KG1 (cell line): ENCODE data around the gene MC3R.

Experiments
- DNase-seq: peaks from one replicate; lab custom pipeline; 2025; lab: John Stamatoyannopoulos, UW

MC3R gene

GRCh38 chr20:56249956-56250355 lies 1.4 kb downstream of the MC3R start:
- no peak for DNase-seq

- DNase-seq, result no peak
Observed at GRCh38 chr20:56257604-56258003, 9.1 kb downstream of the MC3R start.

GRCh38 chr20:56259948-56260347 lies 11.4 kb downstream of the MC3R start:
- DNase-seq, result no peak

- DNase-seq, result no peak
Observed at GRCh38 chr20:56268536-56268935, 20.0 kb downstream of the MC3R start.

GRCh38 chr20:56271974-56272373 lies 23.4 kb downstream of the MC3R start:
- no peak for DNase-seq

- no peak for DNase-seq
Observed at GRCh38 chr20:56273491-56273890, 25.0 kb downstream of the MC3R start.

GRCh38 chr20:56274156-56274555 lies 25.6 kb downstream of the MC3R start:
- no peak for DNase-seq

- DNase-seq, result no peak
Observed at GRCh38 chr20:56278196-56278595, 29.7 kb downstream of the MC3R start.

GRCh38 chr20:56285496-56285895 lies 37.0 kb downstream of the MC3R start:
- no peak for DNase-seq

- no peak for DNase-seq
Observed at GRCh38 chr20:56289652-56290051, 41.1 kb downstream of the MC3R start.

GRCh38 chr20:56299362-56299761 lies 50.8 kb downstream of the MC3R start:
- no peak for DNase-seq
